ENCODE results near the gene TMC7. TPM values are rescaled to one million over a fixed set of nuclear protein-coding genes. Genes with fewer than 3 reads are reported as not detected.

Gene TMC7
- total and polyA plus RNA-seq, 2 donors (not counting 3 experiments of a cell fraction or from before 2014, with no cell fraction given) = 5.7 to 7.0 TPM

- FAIRE-seq = peak; percentile 86
- Histone ChIP-seq H3K4me3 (replicated peaks in 1 of 3; ENCODE audit: insufficient read depth in 1 of 3, low read depth in 1 of 3, low read length in 3 of 3) (no peak overlapping the region), H2AFZ (ENCODE audit: low read depth, low read length) (peak overlapping the region; percentile 52), H3K9ac (replicated peaks; ENCODE audit: extremely low read depth, insufficient read depth, low read length) (no peak overlapping the region), H4K20me1 (replicated peaks; ENCODE audit: control insufficient read depth, extremely low read depth, insufficient read depth, low read length) (no peaks in the 10 kb centered on the region), H3K9me3 (replicated peaks; ENCODE audit: control insufficient read depth, insufficient read depth, low read length) (no peaks in the 10 kb centered on the region), H3K79me2 (ENCODE audit: control insufficient read depth, insufficient read depth, low read length) (no peaks in the 10 kb centered on the region), H3K4me1 (ENCODE audit: control insufficient read depth, extremely low read depth, insufficient read depth, low read length) (peaks cover 7% of the 10 kb centered on the region), H3K9me1 (replicated peaks; ENCODE audit: control insufficient read depth, extremely low read depth, insufficient read depth, low read length) (no peaks in the 10 kb centered on the region), H3K4me2 (ENCODE audit: insufficient read depth, low read length) (no peak overlapping the region), H3K27ac (ENCODE audit: insufficient read depth, low read depth, low read length) (no peak overlapping the region), H3K36me3 (ENCODE audit: control insufficient read depth in 2 of 2, extremely low read depth in 1 of 2, insufficient read depth in 2 of 2, low read length in 2 of 2) (peaks cover 0 to 5% of the 10 kb centered on the region in 2 experiments), H3K27me3 (ENCODE audit: control insufficient read depth in 2 of 2, insufficient read depth in 2 of 2, low read length in 2 of 2) (no peaks in the 10 kb centered on the region)
- peak; percentile 54 for DNase-seq (ENCODE audit: low read depth, low spot score)
- dilution Hi-C loops (cut with MboI; ENCODE audit: extremely low pct_ligation_motif_present, low sequenced_read_pairs) = no loop called here
- no TSS peak for BruUV-seq (replicated peaks)
- POLR2A ChIA-PET = no interaction called here
- CTCF ChIA-PET = interaction anchor here (2.8 kb wide), 1 partner anchor 22 kb away, joined by 14 read pairs; the partner anchor contains the start of gene TMC7
- no peak for TF ChIP-seq CTCF (IDR thresholded peaks at IDR 0.05; ENCODE audit: extremely low read depth in 1 of 2, insufficient read depth in 1 of 2, low read depth in 1 of 2, low read length in 2 of 2)
- TF ChIP-seq JUN (IDR thresholded peaks at IDR 0.05; ENCODE audit: borderline replicate concordance, insufficient read depth, insufficient read length, low read depth) = peak; percentile 38
- peak; percentile 38 for TF ChIP-seq FOS (IDR thresholded peaks at IDR 0.05; ENCODE audit: borderline replicate concordance, insufficient read depth, low read length)
- TF ChIP-seq GATA2 (IDR thresholded peaks at IDR 0.05; ENCODE audit: insufficient read depth, insufficient read length, low read depth, low read length) = no peak
- peak; percentile 28 for TF ChIP-seq POLR2AphosphoS5 (IDR thresholded peaks at IDR 0.05; ENCODE audit: insufficient read depth, low read depth, low read length)
- TF ChIP-seq MYC (IDR thresholded peaks at IDR 0.05; ENCODE audit: low read depth, low read length) = peak; percentile 57
- peak; percentile 92 for TF ChIP-seq MAX (IDR thresholded peaks at IDR 0.05; ENCODE audit: insufficient read depth, insufficient read length)
- intact Hi-C loops (cut with micrococcal nuclease) = no loop called here
These were observed 22.1 kb downstream of the TMC7 start for GRCh38 chr16:19005561-19006445.
